GM18511 (cell line): ENCODE results near the gene GAMT.

Experiments
- ATAC-seq: cut with Tn5 transposase; IDR thresholded peaks from one replicate; pipeline ENCODE4 v1.9.1; 2021; ENCODE audit warnings: mild to moderate bottlenecking, moderate library complexity; ENCODE audit not compliant: unreplicated experiment

Gene GAMT

GRCh38 chr19:1401889-1402217, 511 bp upstream of the GAMT start:
- no peak for ATAC-seq

- ATAC-seq: no peak
These were observed 833 bp downstream of the GAMT start for GRCh38 chr19:1400281-1401137.

- no peak for ATAC-seq
These were observed 1.6 kb downstream of the GAMT start for GRCh38 chr19:1399745-1400144.

DNA sequence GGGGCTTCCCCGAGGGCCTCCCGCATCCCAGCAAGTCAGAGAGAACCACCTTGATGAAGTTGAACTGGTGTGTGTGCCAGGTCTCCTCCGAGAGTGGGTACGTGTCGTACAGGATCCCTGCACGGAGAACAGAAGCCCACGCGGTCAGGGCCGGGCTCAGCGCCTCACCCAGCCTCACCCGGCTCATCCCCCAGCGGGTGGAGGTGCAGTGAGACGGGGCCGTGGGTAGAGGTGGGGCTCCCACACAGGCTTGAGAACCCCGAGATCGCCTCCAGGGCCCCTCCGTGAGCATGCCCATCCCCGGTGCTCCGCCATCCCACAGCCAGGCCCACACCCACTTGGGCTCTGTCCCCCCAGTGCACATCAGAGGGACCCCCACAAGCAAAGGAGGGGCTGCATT, 2.3 kb downstream of the GAMT start:
- ATAC-seq: no peak

GRCh38 chr19:1397838-1398237, 3.5 kb downstream of the GAMT start:
- ATAC-seq: no peak

- ATAC-seq: no peak
These were observed 4.3 kb downstream of the GAMT start for GRCh38 chr19:1396768-1397679.

DNA sequence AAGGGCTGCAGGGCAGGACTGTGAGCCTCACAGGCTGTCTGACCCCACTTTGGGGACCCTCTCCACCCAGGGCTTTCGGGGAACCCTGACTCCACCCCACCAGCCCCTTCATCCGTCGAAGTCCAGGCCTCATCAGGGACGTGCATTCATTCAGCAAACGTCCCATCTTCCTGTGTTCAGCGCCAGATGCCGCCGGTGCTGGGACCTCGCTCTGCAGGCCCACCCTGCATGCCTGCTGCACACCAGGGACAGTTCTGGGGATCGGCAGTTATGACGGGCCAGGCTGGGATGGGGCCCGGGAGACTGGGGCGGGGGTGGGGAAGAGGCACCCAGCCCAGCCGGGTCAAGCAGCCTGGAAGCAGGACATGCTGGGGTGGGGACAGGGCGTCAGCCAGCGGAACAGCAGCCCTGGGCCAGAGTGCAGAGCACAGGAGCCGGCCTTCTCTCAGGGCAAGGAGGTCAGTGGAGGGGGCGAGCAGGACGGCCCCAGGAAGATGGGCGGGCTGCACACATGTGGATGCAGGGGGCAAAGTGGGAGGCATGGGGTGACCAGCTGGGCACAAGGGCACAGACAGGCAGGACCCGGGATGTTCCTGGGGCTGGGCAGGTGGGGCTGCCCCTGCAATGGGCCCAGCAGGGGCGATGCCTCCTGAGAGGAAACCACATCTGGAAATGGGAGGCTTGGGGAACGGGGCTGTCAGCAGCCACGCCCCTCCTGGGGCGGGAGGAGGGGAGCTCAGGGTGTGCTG, 5.1 kb downstream of the GAMT start:
- no peak for ATAC-seq

GRCh38 chr19:1395194-1396018, 5.9 kb downstream of the GAMT start:
- no peak for ATAC-seq

GRCh38 chr19:1394252-1395193, 6.8 kb downstream of the GAMT start:
- ATAC-seq: no peak

- ATAC-seq: no peak
These were observed 7.5 kb downstream of the GAMT start for GRCh38 chr19:1393841-1394240.

DNA sequence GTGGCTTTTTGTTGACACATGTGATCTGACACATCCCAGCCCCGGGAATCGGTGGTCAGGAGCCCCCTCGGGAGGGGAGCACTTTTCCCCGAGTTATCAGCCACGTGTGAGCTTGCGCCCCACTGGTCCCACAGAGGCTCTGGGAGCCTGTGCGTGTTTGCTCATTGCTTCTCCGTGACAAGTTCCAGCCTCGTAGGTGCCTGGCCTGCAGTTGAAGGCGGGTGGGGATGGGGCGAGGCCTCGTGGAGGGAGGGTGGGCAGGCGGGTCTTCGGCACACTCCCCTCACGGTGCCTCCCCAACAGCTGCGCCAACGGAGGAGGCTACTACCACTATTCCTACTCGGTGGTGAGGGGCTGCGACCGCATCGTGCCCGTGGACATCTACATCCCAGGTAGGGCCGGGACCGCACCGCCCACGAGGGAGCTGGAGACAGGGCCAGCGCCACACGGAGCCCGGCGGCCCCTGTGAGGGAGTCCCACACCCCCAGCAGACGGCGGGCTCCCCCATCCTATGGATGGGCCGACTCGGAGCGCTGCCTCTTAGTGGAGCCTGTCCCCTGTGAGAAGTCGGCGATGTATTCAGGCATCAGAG, 8.3 kb downstream of the GAMT start:
- ATAC-seq: no peak

- no peak for ATAC-seq
These were observed 8.9 kb downstream of the GAMT start for GRCh38 chr19:1392407-1392806.

- no peak for ATAC-seq
These were observed 10.4 kb downstream of the GAMT start for GRCh38 chr19:1390890-1391423.

GRCh38 chr19:1389033-1389940, 12.1 kb downstream of the GAMT start:
- no peak for ATAC-seq

- no peak for ATAC-seq
These were observed 12.7 kb downstream of the GAMT start for GRCh38 chr19:1388637-1389026.

- ATAC-seq: no peak
These were observed 13.4 kb downstream of the GAMT start for GRCh38 chr19:1387684-1388636.
